WERI-Rb-1 (cell line): ENCODE results near the gene GPR63.

ENCODE experiments used
- DNase-seq: peaks from one replicate; pipeline ENCODE4 v3.0.0-alpha.2; 2020
- H3K27ac ChIP-seq: fragments of 250-450 bp; sonication (Bioruptor Pico); 2 replicates; pipeline ENCODE4 v1.5.1; 2020; ENCODE audit warnings: mild to moderate bottlenecking, moderate library complexity
- H3K27me3 ChIP-seq: fragments of 250-450 bp; sonication (Bioruptor Pico); 2 replicates; pipeline ENCODE4 v1.5.1; 2021; ENCODE audit warnings: mild to moderate bottlenecking, low read depth, moderate library complexity; ENCODE audit not compliant: insufficient read depth, severe bottlenecking
- H3K36me3 ChIP-seq: fragments of 250-450 bp; sonication (Bioruptor Pico); 2 replicates; pipeline ENCODE4 v1.5.1; 2020; ENCODE audit warnings: mild to moderate bottlenecking, moderate library complexity
- H3K4me3 ChIP-seq: 2 replicates; pipeline ENCODE4 v1.5.1; 2011; ENCODE audit warnings: low read depth, mild to moderate bottlenecking, control low read depth, low read length
- H3K9me3 ChIP-seq: fragments of 250-450 bp; sonication (Bioruptor Pico); 2 replicates; pipeline ENCODE4 v1.5.1; 2021; ENCODE audit warnings: mild to moderate bottlenecking, moderate library complexity; ENCODE audit not compliant: severe bottlenecking
- TF ChIP-seq, protein P1 (sequence below): IDR thresholded peaks from 2 replicates; pipeline ENCODE4 v1.5.1; 2011; ENCODE audit warnings: low read depth, mild to moderate bottlenecking, control low read depth, inconsistent platforms, low read length

The GPR63 gene

DNA sequence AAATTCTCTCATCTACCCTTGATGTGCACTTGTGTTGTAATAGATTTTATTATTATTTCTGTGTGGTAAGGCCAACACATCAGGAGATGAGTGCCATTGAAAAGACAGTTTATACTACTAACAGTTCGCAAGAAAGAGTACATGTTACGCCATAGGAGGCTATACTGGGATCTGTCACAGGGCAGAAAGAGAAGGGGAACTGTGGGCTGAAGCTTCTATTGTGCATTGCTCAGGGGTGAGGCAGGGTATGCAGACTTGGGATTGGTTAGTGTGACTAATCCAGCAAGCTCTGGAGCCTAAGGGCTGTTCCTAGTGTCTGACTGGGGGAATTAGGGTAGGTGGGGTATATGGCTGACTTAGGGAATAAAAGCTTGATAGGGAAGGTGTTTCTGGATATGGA, 50.9 kb downstream of the GPR63 start:
- DNase-seq: no peak
- Histone ChIP-seq H3K4me3 (no peak overlapping the region), H3K36me3 (no peaks in the 10 kb centered on the region), H3K9me3 (no peaks in the 10 kb centered on the region), H3K27me3 (no peaks in the 10 kb centered on the region), H3K27ac (no peak overlapping the region)
- TF ChIP-seq, protein P1, sequence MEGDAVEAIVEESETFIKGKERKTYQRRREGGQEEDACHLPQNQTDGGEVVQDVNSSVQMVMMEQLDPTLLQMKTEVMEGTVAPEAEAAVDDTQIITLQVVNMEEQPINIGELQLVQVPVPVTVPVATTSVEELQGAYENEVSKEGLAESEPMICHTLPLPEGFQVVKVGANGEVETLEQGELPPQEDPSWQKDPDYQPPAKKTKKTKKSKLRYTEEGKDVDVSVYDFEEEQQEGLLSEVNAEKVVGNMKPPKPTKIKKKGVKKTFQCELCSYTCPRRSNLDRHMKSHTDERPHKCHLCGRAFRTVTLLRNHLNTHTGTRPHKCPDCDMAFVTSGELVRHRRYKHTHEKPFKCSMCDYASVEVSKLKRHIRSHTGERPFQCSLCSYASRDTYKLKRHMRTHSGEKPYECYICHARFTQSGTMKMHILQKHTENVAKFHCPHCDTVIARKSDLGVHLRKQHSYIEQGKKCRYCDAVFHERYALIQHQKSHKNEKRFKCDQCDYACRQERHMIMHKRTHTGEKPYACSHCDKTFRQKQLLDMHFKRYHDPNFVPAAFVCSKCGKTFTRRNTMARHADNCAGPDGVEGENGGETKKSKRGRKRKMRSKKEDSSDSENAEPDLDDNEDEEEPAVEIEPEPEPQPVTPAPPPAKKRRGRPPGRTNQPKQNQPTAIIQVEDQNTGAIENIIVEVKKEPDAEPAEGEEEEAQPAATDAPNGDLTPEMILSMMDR: no peak

DNA sequence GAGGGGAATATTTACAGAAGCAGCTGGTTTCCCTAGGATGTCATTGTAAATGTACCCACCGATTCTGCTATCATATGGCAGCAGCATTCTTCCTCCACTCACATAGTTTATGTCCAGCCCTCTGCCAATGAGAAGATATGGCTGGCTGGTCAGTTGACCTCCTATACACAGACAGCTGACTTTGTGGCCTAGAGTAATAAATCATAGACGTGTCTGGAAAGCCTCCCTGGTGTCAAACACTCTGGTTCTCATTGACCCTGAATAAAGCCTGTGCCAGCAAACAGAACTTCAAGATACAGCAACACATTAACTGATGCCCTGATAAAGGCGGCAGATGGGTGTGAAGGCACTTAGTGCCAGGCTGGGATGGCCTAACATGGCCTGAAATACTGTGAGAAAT, 52.6 kb downstream of the GPR63 start:
- no peak for DNase-seq
- TF ChIP-seq, protein P1: no peak
- H3K36me3 ChIP-seq: no peaks in the 10 kb centered on the region
- H3K9me3 ChIP-seq: no peaks in the 10 kb centered on the region
- H3K27me3 ChIP-seq: no peaks in the 10 kb centered on the region
- H3K27ac ChIP-seq: no peak overlapping the region
- no peak overlapping the region for H3K4me3 ChIP-seq

DNA sequence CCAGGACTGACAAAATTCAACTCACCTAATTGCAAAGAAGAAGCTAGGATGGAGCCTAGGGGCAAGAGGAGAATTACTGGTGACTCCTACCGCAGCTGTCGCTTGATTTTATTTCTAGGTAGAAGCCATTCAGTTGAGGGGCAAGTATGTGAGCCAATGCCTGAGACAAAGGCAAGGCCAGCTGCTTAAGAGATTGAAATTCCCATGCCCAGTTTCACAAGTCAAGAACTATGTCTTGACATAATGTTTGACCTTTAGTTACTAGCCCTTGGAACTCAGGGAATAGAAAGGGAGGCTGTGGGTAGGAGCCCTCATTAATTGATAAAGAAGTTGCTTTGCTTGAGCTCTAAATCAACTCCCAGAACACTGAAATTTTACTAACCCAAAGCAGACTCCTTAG, 54.0 kb downstream of the GPR63 start:
- Histone ChIP-seq H3K27me3 (no peaks in the 10 kb centered on the region), H3K27ac (no peak overlapping the region), H3K36me3 (no peaks in the 10 kb centered on the region), H3K4me3 (no peak overlapping the region), H3K9me3 (no peaks in the 10 kb centered on the region)
- no peak for DNase-seq
- TF ChIP-seq, protein P1: no peak

DNA sequence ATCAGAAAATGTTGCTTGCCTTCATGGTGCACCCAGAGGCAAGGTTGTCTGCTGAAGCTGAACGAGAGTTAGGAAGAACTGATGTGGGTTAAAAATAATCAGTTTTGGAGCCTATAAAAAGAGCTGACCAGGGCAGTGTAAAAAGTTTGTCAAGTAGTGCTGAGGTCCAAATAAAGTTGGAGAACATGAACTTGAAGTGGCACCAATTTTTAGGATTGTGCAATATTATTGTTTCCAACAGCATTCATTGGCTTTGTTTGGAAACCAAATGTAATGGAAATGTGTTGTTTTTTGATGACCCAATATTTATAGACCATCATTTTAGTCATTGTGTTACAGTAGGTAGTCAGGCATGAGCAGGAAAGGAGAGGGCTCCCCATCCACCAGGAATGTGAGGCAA, 55.7 kb downstream of the GPR63 start:
- TF ChIP-seq, protein P1: no peak
- no peak overlapping the region for H3K4me3 ChIP-seq
- H3K36me3 ChIP-seq: no peaks in the 10 kb centered on the region
- no peak overlapping the region for H3K27ac ChIP-seq
- no peaks in the 10 kb centered on the region for H3K9me3 ChIP-seq
- H3K27me3 ChIP-seq: no peaks in the 10 kb centered on the region
- DNase-seq: no peak

DNA sequence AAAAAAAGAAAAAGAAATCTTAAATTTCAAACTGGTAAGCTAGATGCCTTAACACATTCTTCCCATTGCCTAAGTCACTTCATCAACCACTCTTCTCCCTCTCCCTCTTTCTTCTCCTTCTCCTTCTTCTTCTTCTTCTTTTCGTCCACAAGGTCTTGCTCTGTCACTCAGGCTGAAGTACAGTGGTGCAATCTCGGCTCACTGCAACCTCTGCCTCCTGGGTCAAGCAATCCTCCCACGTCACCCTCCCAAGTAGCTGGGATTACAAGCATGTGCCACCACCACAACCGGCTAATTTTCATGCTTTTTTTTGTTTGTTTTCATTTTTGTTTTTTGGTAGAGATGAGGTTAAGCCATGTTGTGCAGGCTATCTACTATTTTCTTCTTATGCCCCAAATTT, 60.2 kb downstream of the GPR63 start:
- no peaks in the 10 kb centered on the region for H3K36me3 ChIP-seq
- no peak overlapping the region for H3K27ac ChIP-seq
- TF ChIP-seq, protein P1: no peak
- no peaks in the 10 kb centered on the region for H3K27me3 ChIP-seq
- no peak overlapping the region for H3K4me3 ChIP-seq
- H3K9me3 ChIP-seq: no peaks in the 10 kb centered on the region
- no peak for DNase-seq

DNA sequence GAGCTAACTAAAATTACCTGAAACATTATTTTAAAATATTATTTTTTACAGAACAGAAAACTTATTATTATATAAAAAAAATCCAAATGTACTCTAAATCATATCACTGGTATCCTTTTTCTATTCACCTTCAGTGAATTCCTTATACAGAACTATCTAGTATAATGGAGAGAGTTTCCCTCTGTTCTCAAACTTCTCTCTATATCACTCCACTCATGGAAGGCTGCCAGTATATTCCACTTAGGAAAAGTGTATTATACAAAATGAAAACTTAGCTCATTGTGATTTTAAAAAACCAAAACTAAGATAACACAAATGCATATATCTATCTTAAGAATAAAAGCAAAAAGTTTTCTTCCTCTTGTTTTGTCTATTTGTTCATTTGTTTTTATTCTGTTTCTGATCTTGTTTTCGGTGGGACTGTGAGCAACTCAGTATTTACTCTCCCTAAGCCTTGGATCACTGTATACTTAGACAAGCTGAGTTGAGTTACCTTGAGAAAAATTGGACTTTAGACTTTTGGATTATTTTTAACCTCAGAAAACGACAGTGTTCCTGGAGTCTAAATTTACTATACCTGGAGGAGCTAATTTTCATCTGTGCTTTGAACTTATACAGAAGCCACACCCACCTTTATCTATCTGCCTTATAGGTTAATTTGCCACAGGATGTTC, 61.4 kb downstream of the GPR63 start:
- no peak for DNase-seq
- Histone ChIP-seq H3K4me3 (no peak overlapping the region), H3K27me3 (no peaks in the 10 kb centered on the region), H3K36me3 (no peaks in the 10 kb centered on the region), H3K9me3 (no peaks in the 10 kb centered on the region), H3K27ac (no peak overlapping the region)
- TF ChIP-seq, protein P1: no peak
